HG02571 (cell line): ENCODE measurements around the gene ERGIC3.

ENCODE experiments used
- ATAC-seq: cut with Tn5 transposase; IDR thresholded peaks from one replicate; pipeline ENCODE4 v1.9.1; 2021; ENCODE audit warnings: mild to moderate bottlenecking, moderate library complexity; ENCODE audit not compliant: unreplicated experiment

Gene ERGIC3

DNA sequence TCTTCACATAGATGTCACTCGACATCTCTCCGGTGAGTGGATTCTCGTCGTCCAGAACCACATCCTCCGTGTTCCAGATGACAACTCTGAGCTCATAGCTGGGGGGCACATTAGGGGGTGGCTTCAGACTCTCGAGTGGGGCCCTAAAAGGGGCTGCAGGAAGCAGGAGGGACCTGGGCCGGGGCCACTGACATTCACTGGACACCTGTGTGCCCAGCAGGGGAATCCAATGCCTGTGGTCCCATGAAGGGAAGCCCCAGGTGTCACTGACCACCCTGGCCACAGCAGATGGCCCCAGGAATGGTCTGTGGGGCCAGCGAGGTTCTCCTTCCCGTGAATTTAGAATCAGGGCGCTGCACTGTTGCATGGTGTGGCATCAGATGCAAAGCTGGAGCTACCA is 18.7 kb downstream of the ERGIC3 start:
- no peak for ATAC-seq

DNA sequence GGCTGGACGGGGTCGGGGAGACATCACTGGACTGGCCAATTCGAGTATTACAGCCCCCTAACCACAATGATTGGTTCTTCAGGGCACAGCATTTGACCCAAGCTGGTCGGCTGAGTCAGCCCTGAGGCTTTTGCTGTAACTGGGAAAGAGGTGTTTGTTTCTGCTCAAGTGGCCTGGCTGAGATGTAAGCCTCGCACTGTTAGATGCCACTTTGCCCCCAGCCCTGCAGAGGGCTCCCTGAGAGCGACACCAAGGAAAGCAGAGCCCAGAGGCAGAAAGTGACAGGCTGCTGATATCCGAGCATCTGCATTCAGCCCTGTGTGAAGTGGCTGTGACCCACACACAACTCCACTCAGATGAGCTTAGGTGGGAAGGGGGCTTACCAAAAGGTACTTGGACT is 19.4 kb downstream of the ERGIC3 start:
- no peak for ATAC-seq

DNA sequence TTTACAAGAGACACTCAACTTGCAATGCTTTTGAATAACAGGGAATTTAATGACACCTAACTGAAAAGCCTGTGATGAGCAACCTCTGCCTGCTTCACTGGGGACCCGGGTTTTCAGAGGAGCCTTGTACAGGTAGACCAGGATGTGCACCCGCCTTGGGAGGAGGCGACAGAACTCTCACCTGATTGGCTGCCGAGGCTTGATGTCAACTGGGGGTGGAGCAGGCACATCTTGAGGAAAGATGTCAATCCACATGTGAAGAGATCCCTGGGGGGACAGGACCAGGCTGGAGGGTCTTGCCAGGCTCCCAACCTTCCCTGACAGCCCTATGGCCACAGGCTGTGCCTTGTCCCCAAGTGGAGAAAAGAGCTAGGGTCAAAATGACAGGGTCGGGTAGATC is 19.8 kb downstream of the ERGIC3 start:
- ATAC-seq: no peak

DNA sequence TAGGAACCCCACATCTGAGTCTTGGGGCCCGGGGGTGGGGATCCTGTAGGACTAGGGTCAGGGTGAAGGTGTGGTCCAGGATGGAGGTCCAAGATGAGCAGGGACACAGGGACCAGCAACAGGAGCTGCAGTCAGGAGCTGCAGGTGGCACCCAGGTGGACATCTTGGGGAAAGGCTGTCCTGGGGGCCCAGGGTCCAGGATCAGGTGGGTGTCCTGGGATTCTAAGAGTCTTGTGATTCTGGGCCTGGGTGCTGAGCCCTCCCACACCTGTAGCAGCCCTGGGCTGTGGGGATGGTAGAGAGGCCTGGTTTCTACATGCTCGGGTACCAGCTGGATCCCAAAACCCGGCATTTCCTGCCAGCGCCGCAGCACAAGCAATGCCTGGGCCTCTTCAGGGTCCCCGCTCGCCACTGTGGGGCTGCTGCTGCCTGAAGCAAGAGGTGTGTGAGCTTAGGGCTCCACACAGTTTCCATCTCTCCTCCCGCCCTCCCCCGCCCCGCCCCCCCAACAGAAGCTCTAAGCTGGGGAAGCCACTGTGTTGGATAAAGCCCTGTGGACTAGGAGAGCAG is 20.7 kb downstream of the ERGIC3 start:
- ATAC-seq: no peak

- ATAC-seq: no peak
Observed at GRCh38 chr20:35563834-35564233, 22.0 kb downstream of the ERGIC3 start.

DNA sequence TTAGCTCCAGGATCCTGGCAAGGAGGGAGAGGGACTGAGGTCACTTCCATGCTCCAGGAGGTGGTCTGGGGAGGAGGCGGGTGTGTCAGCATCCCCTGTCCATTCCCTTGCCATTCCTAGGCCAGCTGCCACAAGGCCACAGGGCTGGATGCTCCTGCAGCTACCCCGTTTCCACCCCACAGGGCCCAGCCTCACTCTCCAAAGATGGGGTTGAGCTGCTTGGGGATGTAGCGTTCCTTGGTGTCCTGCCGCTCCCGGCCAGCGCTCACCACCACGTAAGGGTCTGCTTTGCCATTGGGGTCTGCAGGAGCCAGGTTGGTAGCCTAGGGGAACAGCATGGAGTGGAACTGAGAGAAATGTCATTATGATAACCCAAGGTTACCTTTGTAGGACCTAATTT is 23.0 kb downstream of the ERGIC3 start:
- no peak for ATAC-seq

DNA sequence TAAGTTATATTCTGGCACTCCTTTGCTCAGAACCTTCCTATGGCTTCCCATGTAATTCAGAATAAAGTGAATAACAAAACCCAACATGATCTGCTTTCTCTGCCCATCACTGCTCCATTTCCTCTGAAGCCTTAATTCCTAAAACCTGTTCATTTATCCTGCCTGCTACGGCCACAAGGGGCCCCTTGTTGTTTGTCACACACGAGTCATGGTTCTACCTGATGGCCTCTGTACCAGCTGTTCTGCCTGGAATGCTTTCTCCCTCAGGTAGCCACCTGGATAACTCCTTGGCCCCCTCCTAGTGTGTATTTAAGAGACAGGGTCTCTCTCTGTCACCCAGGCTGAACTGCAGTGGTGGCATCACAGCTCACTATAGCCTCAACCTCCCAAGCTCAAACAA is 26.8 kb downstream of the ERGIC3 start:
- no peak for ATAC-seq

GRCh38 chr20:35571555-35571954 is 29.7 kb downstream of the ERGIC3 start:
- ATAC-seq: no peak

GRCh38 chr20:35572838-35573237 is 31.0 kb downstream of the ERGIC3 start:
- ATAC-seq: no peak

DNA sequence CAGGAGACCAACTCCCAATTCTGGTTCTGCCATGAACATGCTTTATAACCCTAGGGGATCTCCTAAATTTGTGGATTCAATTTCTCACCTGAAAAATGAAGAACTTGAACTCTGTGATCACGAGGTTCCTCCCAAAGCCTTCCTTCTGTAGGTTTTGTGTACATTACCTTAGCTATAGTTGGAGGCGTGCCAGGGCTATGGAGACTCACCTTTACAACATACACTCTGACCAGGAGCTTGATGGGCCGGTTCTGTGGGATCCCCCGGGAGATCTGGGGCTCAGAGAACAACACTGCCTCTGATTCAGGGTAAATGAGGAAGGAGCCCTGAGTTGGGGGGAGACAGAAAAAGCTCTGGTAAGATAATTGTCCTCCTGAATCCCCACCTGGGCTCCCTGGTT is 34.1 kb downstream of the ERGIC3 start:
- no peak for ATAC-seq

DNA sequence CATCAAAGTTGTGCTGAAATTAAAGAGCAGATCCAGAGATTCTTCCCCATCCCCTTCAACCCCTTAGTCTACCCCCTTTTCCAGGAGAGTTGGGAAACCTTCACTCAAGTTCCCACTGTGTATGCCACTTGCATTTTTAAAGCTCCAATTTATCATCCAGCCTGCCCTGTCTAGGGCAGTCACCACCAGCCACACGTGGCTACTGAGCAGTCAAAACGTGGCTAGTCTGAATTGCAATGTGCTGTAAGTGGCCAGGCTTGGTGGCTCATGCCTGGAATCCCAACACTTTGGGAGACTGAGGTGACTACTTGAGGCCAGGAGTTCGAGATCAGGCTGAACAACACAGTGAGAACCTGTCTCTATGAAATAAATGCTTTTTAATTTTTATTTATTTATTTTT is 34.9 kb downstream of the ERGIC3 start:
- ATAC-seq: no peak

GRCh38 chr20:35578469-35578868 is 36.6 kb downstream of the ERGIC3 start:
- ATAC-seq: no peak

DNA sequence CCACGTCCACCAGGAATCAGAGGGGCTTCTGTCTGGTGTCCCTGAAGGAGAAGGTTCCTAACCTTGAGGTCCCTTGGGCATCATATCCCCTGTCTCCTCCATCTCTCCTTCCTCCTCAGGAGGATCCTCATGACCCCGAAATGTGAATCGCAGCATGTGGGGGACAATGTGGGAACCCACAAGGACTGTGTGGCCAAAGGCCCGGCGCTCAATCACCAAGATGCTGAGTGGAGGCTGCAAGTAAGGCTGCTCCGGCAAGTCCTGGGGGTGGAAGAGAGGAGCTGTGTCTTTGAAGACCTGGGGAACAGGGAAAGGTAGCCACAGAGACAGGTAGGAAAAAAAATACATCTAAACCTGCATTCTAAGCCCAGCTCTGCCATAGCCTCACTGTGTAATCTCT is 37.3 kb downstream of the ERGIC3 start:
- ATAC-seq: no peak

- no peak for ATAC-seq
Observed at GRCh38 chr20:35582131-35582530, 40.3 kb downstream of the ERGIC3 start.

- no peak for ATAC-seq
Observed at GRCh38 chr20:35582741-35583404, 41.0 kb downstream of the ERGIC3 start.

DNA sequence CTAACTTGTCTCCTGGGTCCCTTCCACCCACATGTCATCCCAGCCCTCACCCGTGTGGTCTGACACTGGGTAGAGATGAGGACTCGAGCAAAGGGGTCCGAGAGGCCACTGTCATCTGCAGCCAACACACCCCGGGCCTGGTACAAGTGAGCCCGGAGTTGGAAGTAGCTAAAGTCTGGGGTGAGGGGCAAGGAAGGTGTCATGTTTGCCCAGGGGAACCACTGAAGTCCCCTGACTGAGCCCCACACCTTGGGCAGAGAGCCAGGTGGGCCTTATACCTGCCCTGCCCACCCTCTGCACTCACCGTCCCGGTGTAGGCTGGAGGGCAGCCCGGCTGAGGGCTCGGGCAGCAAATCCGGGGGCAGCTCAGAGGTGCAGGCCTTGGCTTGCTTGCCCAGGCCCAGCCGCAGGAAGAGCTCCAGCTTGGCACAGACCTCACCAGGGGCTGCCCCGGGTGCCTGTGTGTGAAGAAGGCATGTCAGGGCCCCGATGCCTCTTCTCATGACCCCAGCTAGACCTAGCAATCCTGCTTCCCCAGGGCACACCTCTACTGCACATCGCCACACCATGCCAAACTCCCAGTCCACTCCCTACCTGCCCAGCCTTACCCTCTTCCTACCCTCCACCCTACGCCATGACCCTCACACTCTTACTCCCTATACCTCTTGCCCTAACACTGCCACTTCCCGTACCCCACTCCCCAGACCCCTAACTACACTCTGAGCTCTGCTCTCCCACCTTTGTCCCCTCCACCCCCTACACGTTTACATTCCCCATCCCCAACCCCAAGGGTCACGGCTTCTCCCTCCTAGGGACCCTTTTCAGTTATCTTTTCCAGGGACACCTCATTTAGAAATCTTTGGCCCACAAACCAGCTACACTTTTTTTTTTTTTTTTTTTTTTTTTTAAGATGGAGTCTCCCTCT is 42.0 kb downstream of the ERGIC3 start:
- no peak for ATAC-seq

DNA sequence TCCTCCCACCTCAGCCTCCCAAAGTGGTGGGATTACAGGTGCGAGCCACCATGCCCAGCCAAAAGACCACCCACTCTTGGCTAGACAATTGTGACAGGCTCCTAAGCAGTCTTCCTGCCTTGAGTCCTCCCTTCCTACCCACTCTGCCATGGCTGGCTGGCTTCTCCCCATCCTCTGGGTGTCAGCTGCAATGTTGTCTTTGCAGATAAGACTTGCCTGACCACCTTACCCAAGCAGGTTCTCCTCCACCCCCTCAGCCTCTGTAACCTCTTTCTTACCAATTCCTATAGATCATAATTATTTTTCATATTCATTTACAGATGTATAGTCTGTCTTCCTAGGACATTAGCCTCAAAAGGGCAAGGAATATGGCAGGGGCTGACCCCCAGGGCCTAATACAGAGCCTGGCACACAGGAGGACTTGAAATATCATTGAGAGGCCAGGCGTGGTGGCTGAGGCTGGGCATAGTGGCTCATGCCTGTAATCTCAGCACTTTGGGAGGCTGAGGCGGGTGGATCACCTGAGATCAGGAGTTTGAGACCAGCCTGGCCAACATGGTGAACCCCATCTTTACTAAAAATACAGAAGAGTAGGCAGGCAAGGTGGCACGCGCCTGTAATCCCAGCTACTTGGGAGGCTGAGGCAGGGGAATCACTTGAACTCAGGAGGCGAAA is 45.0 kb downstream of the ERGIC3 start:
- ATAC-seq: no peak

DNA sequence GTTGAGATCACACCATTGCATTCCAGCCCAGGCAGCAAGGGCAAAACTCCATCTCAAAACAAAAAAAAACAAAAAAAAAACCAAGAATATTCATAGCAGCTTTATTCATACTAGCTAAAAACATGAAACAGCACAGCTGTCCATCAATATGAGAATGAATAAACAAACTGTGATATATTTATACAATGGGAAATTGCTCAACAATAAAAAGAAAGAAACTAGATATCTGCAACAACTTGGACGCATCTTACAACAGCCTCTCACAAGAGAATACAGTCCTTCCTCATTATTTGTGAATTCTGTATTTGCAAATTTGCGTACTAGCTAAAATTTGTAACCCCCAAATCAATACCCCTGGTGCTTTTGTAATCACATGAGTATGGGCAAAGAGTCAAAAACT is 45.6 kb downstream of the ERGIC3 start:
- ATAC-seq: no peak

GRCh38 chr20:35588397-35588796 is 46.5 kb downstream of the ERGIC3 start:
- ATAC-seq: no peak

DNA sequence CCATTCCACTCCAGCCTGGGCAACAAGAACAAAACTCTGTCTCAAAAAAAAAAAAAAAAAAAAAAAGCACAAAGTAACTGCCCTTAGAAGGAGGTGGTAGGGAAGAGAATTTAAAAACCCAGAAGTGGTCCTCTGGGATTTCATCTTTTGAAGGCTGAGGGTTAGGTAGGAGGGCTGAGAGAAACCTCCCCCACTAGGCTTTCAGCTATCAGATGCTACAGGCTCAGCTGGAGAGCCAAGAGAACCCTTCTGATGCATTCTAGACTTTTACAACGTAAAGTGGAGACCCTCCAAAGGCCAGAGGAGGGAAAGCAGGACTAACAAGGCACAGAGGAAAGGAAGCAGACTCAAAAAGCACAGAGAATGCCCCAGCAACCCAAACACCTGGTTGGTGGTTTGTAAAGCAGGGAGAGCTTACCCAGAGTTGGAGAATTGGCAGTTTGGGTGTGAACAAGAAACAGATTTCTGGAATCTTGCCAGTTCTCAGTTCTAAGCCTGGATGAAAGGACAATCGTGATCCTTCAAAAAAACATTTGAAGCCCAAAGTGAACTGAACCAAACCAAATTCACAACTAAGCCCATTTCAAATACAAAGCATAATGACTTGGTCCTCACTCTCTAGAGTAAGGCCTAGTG is 50.6 kb downstream of the ERGIC3 start:
- no peak for ATAC-seq

DNA sequence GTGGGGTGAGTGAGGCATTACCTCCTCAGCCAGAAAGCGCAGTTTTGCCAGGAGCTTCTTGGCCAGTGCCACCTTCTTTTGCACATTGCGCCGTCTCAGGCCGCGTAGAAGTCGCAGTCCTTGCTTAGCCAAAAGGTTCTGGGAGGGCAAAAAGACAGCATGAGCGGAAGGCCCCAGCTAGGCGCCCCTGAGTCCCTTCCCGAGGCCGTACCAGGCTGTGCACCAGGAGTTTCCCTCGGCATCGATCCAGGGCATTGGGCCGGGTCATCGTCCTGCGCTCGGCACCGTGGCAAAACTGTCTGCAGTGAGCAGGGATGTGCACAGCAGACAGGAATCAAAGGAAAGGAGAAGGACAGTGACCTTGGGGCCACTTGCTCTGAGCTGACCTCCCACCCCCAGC is 53.6 kb downstream of the ERGIC3 start:
- ATAC-seq: no peak
